ENCODE results near the gene AKT2. TPM values are rescaled to one million over a fixed set of nuclear protein-coding genes. Genes with fewer than 3 reads are reported as not detected.
A peak's percentile ranks its signal among the peaks of the same experiment; 100 is the strongest.

The AKT2 gene
- polyA plus RNA-seq, 3 donors = 11.4 to 122 (median 16.3) TPM

GRCh38 chr19:40232949-40233810 lies 52.0 kb downstream of the AKT2 start:
- no peaks in the 10 kb centered on the region for H3K4me1 Mint-ChIP-seq
- peak overlapping the region in 1 of 7 donors; percentile 75 for H3K27ac Mint-ChIP-seq
- intact Hi-C loops (cut with micrococcal nuclease) = no loop called here
- Histone ChIP-seq H3K9me3 (replicated peaks in 1 of 2; ENCODE audit: control insufficient read depth in 1 of 2, insufficient read depth in 1 of 2, low read length in 2 of 2) (no peaks in the 10 kb centered on the region), H2AFZ (ENCODE audit: insufficient read depth, low read depth, low read length, poor library complexity, severe bottlenecking) (no peak overlapping the region), H4K20me1 (ENCODE audit: insufficient read depth, low read length) (peaks cover 4% of the 10 kb centered on the region), H3K9ac (ENCODE audit: insufficient read depth, low read length, poor library complexity, severe bottlenecking) (no peak overlapping the region), H3K4me3 (replicated peaks in 1 of 3; ENCODE audit: low read depth in 2 of 3, low read length in 3 of 3) (no peak overlapping the region), H3K27me3 (ENCODE audit: control insufficient read depth in 2 of 2, insufficient read depth in 2 of 2, low read length in 2 of 2) (peaks cover 0 to 3% of the 10 kb centered on the region in 2 donors), H3K79me2 (ENCODE audit: insufficient read depth, low read length) (no peaks in the 10 kb centered on the region), H3K36me3 (replicated peaks in 1 of 2; ENCODE audit: control insufficient read depth in 1 of 2, insufficient read depth in 2 of 2, low read length in 2 of 2) (peaks cover 47 to 52% of the 10 kb centered on the region in 2 donors), H3K27ac (ENCODE audit: low read depth in 1 of 2, low read length in 2 of 2) (no peak overlapping the region), H3K4me2 (replicated peaks; ENCODE audit: extremely low read depth, low read length, poor library complexity, severe bottlenecking) (no peak overlapping the region), H3K4me1 (ENCODE audit: control insufficient read depth in 1 of 2, insufficient read depth in 2 of 2, low read length in 2 of 2) (no peaks in the 10 kb centered on the region)
- WGBS (ENCODE audit: insufficient coverage) = 93% methylated on average over 20 of the region's 25 CpGs
- no peak for TF ChIP-seq CTCF (IDR thresholded peaks at IDR 0.05)
- H3K36me3 Mint-ChIP-seq = peaks cover 34 to 50% of the 10 kb centered on the region in 2 donors
- H3K27me3 Mint-ChIP-seq (ENCODE audit: low read depth in 3 of 3) = peaks cover 9 to 18% (median 17%) of the 10 kb centered on the region in 3 donors
- no peak for DNase-seq
- peaks cover 0 to 2% (median 0%) of the 10 kb centered on the region in 7 donors for H3K9me3 Mint-ChIP-seq
- no peak overlapping the region for H3K4me3 Mint-ChIP-seq

DNA sequence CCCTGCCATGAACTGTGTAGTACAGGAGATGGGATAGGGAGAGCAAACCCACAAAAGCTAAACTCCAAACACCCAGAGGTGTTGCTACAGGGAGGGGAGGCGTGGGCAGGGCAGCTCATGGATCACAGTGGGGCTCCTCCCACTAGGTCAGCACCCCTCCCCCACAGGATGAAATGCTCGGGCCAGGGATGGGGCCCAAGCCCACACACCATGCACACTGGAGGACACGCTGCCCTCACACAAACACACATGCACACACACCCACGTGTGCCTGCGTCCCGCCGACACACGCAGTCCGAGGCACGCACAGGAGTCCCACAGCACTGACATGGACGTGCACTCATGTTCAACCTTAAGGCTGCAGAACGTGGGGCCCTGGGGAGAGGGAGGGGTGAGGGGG lies 52.7 kb downstream of the AKT2 start:
- peaks cover 40 to 45% of the 10 kb centered on the region in 2 donors for H3K36me3 ChIP-seq (replicated peaks in 1 of 2; ENCODE audit: control insufficient read depth in 1 of 2, insufficient read depth in 2 of 2, low read length in 2 of 2)
- intact Hi-C loops (cut with micrococcal nuclease) = no loop called here
- peaks cover 0 to 2% (median 0%) of the 10 kb centered on the region in 7 donors for H3K9me3 Mint-ChIP-seq

More for the DNA sequence above, 52.7 kb downstream of the AKT2 start:
- Histone ChIP-seq H3K4me3 (replicated peaks in 1 of 3; ENCODE audit: low read depth in 2 of 3, low read length in 3 of 3) (no peak overlapping the region), H4K20me1 (ENCODE audit: insufficient read depth, low read length) (no peaks in the 10 kb centered on the region), H3K79me2 (ENCODE audit: insufficient read depth, low read length) (no peaks in the 10 kb centered on the region), H3K4me2 (replicated peaks; ENCODE audit: extremely low read depth, low read length, poor library complexity, severe bottlenecking) (no peak overlapping the region), H3K9ac (ENCODE audit: insufficient read depth, low read length, poor library complexity, severe bottlenecking) (no peak overlapping the region), H3K9me3 (replicated peaks in 1 of 2; ENCODE audit: control insufficient read depth in 1 of 2, insufficient read depth in 1 of 2, low read length in 2 of 2) (no peaks in the 10 kb centered on the region), H3K4me1 (ENCODE audit: control insufficient read depth in 1 of 2, insufficient read depth in 2 of 2, low read length in 2 of 2) (no peaks in the 10 kb centered on the region), H3K27me3 (ENCODE audit: control insufficient read depth in 2 of 2, insufficient read depth in 2 of 2, low read length in 2 of 2) (peaks cover 4 to 10% of the 10 kb centered on the region in 2 donors), H2AFZ (ENCODE audit: insufficient read depth, low read depth, low read length, poor library complexity, severe bottlenecking) (no peak overlapping the region), H3K27ac (ENCODE audit: low read depth in 1 of 2, low read length in 2 of 2) (no peak overlapping the region)
- no peak overlapping the region for H3K4me3 Mint-ChIP-seq
- 92% methylated on average over 4 of the region's 12 CpGs for WGBS (ENCODE audit: insufficient coverage)
- peak overlapping the region in 1 of 7 donors; percentile 87 for H3K27ac Mint-ChIP-seq
- peaks cover 28 to 43% of the 10 kb centered on the region in 2 donors for H3K36me3 Mint-ChIP-seq
- no peak for DNase-seq
- TF ChIP-seq CTCF (IDR thresholded peaks at IDR 0.05) = no peak
- H3K4me1 Mint-ChIP-seq = no peaks in the 10 kb centered on the region
- peaks cover 16 to 26% (median 24%) of the 10 kb centered on the region in 3 donors for H3K27me3 Mint-ChIP-seq (ENCODE audit: low read depth in 3 of 3)
